Smooth muscle cell (in vitro differentiated cells): Measurements from ENCODE around the gene PIGM. TPM values are rescaled to one million over a fixed set of nuclear protein-coding genes. Genes with fewer than 3 reads are reported as not detected.

ENCODE experiments used
- DNase-seq: peaks from one replicate; lab custom pipeline; 2025; ENCODE audit not compliant: unreplicated experiment; lab: John Stamatoyannopoulos, UW
- H2AFZ ChIP-seq: fragments of 200-600 bp; sonication (generic); 2 replicates; pipeline ENCODE4 v1.6.0; 2016; ENCODE audit warnings: antibody characterized with exemption, low read depth, mild to moderate bottlenecking
- H3F3A ChIP-seq: fragments of 200-600 bp; sonication (generic); 2 replicates; pipeline ENCODE4 v1.6.0; 2017; ENCODE audit warnings: antibody characterized with exemption, low read depth
- H3K27ac ChIP-seq: fragments of 200-600 bp; sonication (generic); 2 replicates; pipeline ENCODE4 v1.5.1; 2016; ENCODE audit warnings: low read depth, mild to moderate bottlenecking
- H3K27me3 ChIP-seq: fragments of 200-600 bp; sonication (generic); 2 replicates; pipeline ENCODE4 v1.6.1; 2016; ENCODE audit warnings: low read depth, mild to moderate bottlenecking
- H3K36me3 ChIP-seq: fragments of 200-600 bp; sonication (generic); 2 replicates; pipeline ENCODE4 v1.5.1; 2016; ENCODE audit warnings: low read depth
- H3K4me1 ChIP-seq: fragments of 200-600 bp; sonication (generic); 2 replicates; pipeline ENCODE4 v1.5.1; 2016; ENCODE audit warnings: low read depth
- H3K4me2 ChIP-seq: fragments of 200-600 bp; sonication (generic); 2 replicates; pipeline ENCODE4 v1.6.0; 2016; ENCODE audit warnings: mild to moderate bottlenecking
- H3K4me3 ChIP-seq: fragments of 200-600 bp; sonication (generic); 2 replicates; pipeline ENCODE4 v1.5.1; 2016; ENCODE audit warnings: mild to moderate bottlenecking
- H3K79me2 ChIP-seq: fragments of 200-600 bp; sonication (generic); 2 replicates; pipeline ENCODE4 v1.6.0; 2016; ENCODE audit warnings: low read depth, mild to moderate bottlenecking
- H3K9ac ChIP-seq: fragments of 200-600 bp; sonication (generic); 2 replicates; pipeline ENCODE4 v1.6.0; 2016; ENCODE audit warnings: low read depth
- H3K9me3 ChIP-seq: fragments of 200-600 bp; sonication (generic); replicated peaks from 2 replicates; pipeline ENCODE4 v1.5.1; 2016; ENCODE audit warnings: low read depth
- H4K20me1 ChIP-seq: fragments of 200-600 bp; sonication (generic); 2 replicates; pipeline ENCODE4 v1.6.0; 2016; ENCODE audit warnings: low read depth
- WGBS: methylation state at CpG from one replicate; pipeline ENCODE4 v1.1.7; 2016; ENCODE audit warnings: low lambda C conversion rate; 5-methylcytosine and 5-hydroxymethylcytosine counted together
- polyA plus RNA-seq: library from polyadenylated mRNA; unstranded; fragments of >200 nt; fragmentation: Nextera tagmentation; extraction: Ambion mirVana; gene quantifications from 2 replicates; pipeline ENCODE4 v1.2.1, GENCODE V29; 2016
- total RNA-seq: library from RNA; depleted of rRNA; stranded (reverse); fragments of >200 nt; gene quantifications from 2 replicates; pipeline ENCODE4 v1.2.3, GENCODE V29; 2014
- TF ChIP-seq, protein P1 (sequence below): fragments of 200-600 bp; sonication (generic); IDR thresholded peaks from 2 replicates; pipeline ENCODE4 v1.5.1; 2017; ENCODE audit warnings: borderline replicate concordance, mild to moderate bottlenecking, antibody characterized with exemption; ENCODE audit not compliant: insufficient read depth, poor library complexity, severe bottlenecking

The PIGM gene
- total and polyA plus RNA-seq, 2 experiments from 2014 or later: 3.0 to 5.2 TPM

DNA sequence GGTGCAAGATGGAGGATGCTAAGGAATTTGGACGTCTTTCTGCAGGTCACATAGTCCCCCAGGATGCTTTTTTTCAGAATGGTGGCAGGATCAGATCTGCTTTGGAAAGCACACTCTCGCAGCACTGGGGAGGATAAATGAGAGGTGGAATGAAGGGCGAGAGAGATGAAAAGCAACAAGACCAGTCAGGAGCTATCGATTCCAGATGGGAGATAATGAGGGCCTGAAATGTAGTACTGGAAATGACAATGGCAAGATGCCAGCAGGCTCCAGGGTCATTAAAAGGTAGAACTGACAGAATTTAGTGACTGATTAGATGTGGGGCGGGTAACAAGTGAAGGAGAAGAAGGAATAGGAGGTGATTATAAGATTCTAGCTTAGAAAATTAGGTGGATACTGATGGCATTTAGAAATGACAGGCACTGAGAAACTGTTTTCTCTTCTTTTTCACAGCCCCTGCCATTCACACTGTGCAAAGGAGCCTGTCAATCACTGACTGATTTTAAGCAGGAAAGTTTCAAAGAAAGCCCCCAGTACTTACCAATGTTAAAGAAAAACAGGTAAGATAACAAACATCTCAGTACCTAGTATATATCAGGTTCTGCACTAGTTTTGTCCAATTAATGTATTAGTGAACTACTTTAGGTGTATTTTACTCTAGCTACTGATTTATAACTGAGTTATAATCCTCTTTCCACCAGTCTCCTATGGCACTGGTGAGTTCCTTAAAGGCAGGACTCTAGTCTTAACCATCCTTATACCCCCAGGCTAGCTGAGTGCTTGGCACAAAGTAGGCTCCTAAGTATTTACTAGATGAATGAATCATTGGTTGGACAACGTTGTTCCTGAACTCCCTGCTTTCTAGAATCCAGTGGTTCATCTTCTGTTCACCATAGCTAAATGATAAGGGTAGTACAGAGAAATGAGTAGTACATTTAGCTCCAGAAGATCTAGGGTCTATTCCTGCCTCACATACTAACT lies 9.2 kb downstream of the PIGM start:
- Histone ChIP-seq H3K36me3 (no peaks in the 10 kb centered on the region), H4K20me1 (no peaks in the 10 kb centered on the region), H3F3A (peaks cover 16% of the 10 kb centered on the region), H3K4me1 (peaks cover 6% of the 10 kb centered on the region), H3K79me2 (no peaks in the 10 kb centered on the region), H3K27ac (no peak overlapping the region), H3K9ac (no peak overlapping the region), H3K4me3 (no peak overlapping the region), H3K27me3 (peaks cover 6% of the 10 kb centered on the region), H3K9me3 (no peaks in the 10 kb centered on the region), H3K4me2 (no peak overlapping the region), H2AFZ (no peak overlapping the region)
- TF ChIP-seq, protein P1, sequence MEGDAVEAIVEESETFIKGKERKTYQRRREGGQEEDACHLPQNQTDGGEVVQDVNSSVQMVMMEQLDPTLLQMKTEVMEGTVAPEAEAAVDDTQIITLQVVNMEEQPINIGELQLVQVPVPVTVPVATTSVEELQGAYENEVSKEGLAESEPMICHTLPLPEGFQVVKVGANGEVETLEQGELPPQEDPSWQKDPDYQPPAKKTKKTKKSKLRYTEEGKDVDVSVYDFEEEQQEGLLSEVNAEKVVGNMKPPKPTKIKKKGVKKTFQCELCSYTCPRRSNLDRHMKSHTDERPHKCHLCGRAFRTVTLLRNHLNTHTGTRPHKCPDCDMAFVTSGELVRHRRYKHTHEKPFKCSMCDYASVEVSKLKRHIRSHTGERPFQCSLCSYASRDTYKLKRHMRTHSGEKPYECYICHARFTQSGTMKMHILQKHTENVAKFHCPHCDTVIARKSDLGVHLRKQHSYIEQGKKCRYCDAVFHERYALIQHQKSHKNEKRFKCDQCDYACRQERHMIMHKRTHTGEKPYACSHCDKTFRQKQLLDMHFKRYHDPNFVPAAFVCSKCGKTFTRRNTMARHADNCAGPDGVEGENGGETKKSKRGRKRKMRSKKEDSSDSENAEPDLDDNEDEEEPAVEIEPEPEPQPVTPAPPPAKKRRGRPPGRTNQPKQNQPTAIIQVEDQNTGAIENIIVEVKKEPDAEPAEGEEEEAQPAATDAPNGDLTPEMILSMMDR: no peak
- WGBS: 72% methylated on average over 6 of the region's 6 CpGs
- no peak for DNase-seq

DNA sequence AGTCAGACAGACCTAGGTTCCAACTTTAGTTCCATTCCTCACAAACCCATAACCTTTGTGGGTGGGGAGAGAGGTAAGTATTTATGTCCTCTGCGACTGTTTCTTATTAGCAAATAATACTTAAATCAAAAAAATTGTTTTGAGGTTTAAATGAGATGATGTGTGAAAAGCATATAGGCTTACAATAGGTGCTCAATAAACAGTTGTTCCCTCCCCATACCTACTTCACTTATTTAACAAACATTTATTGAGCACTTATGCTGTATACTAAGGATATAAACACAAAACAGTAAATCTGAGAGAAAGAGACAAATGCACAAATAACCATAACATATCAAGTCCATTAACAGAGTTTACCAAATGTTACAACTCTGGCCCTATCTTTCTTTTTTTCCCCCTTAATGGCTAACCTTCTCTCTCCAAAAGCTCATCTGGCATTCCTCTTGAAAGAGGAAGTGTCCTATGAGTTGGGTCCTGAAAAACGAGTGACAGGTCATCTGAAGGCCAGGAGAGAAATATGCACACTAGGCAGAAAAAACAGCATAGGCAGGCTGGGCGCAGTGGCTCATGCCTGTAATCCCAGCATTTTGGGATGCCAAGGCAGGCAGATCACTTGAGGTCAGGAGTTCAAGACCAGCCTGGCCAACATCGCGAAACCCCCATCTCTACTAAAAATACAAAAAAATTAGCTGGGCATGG lies 10.3 kb downstream of the PIGM start:
- Histone ChIP-seq H3K27me3 (peaks cover 6% of the 10 kb centered on the region), H3K4me3 (no peak overlapping the region), H3K4me1 (peaks cover 6% of the 10 kb centered on the region), H3K4me2 (no peak overlapping the region), H3K36me3 (no peaks in the 10 kb centered on the region), H3K9me3 (no peaks in the 10 kb centered on the region), H2AFZ (no peak overlapping the region), H4K20me1 (no peaks in the 10 kb centered on the region), H3K79me2 (no peaks in the 10 kb centered on the region), H3F3A (peaks cover 16% of the 10 kb centered on the region), H3K9ac (no peak overlapping the region), H3K27ac (no peak overlapping the region)
- TF ChIP-seq, protein P1: no peak
- 88% methylated on average over 5 of the region's 5 CpGs for WGBS
- DNase-seq: no peak

DNA sequence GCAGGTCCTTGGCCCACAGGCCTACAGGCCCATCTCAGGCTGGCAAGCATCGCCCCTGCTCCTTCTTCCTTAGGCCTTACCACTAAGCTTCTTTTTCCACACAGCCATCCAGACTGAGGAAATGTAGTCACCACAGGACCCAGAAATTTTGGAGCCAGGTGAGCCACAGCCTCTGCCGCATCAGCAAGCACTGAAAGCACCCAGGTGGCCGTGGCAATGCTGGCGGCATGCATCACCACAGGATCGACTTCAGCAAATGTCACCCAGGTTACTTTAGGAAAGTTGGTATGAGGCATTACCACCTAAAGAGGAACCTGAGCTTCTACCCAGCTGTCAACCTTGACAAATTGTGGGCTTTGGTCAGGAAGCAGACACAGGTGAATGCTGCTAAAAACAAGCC lies 11.6 kb downstream of the PIGM start:
- Histone ChIP-seq H4K20me1 (no peaks in the 10 kb centered on the region), H3F3A (peaks cover 16% of the 10 kb centered on the region), H3K27me3 (peaks cover 6% of the 10 kb centered on the region), H3K36me3 (no peaks in the 10 kb centered on the region), H3K27ac (no peak overlapping the region), H3K9me3 (no peaks in the 10 kb centered on the region), H3K4me3 (no peak overlapping the region), H3K4me1 (peaks cover 6% of the 10 kb centered on the region), H3K4me2 (no peak overlapping the region), H3K9ac (no peak overlapping the region), H3K79me2 (no peaks in the 10 kb centered on the region), H2AFZ (no peak overlapping the region)
- 98% methylated on average over 5 of the region's 5 CpGs for WGBS
- DNase-seq: no peak
- TF ChIP-seq, protein P1: no peak
